K562 (cell line): ENCODE results near the gene ADGRG1. TPM values are rescaled to one million over a fixed set of nuclear protein-coding genes. Genes with fewer than 3 reads are reported as not detected.
A peak's percentile ranks its signal among the peaks of the same experiment; 100 is the strongest.

Source experiments
- ATAC-seq: fragments of 200-7000 bp; cut with Tn5 transposase; 3 replicates; pipeline ENCODE4 v1.9.1; 2020; ENCODE audit warnings: moderate library complexity
- BruUV-seq: library from RNA; stranded (reverse); fragments of 400-500 nt; replicated peaks from 2 replicates; lab custom pipeline; 2021; lab: Mats Ljungman, UMichigan
- CTCF ChIA-PET: fragments of 300-600 bp; formaldehyde crosslinking; extraction: SDS; loops from one replicate; lab custom pipeline; 2021; ENCODE audit warnings: low intra/inter-chr PET ratio; lab: Yijun Ruan, JAX
- POLR2A ChIA-PET: fragments of 300-600, 350-650 bp; sonication (Branson Sonifier 250); formaldehyde crosslinking; extraction: SDS; loops from one replicate; lab custom pipeline; 2021; ENCODE audit warnings: antibody characterized with exemption, inconsistent platforms; lab: Yijun Ruan, JAX
- DNase-seq, 4 experiments: peaks; one replicate each; pipeline versions ENCODE4 v3.0.0 to v3.0.0-alpha.2; 2011 to 2018; ENCODE audit warnings: low spot score in 3 of 4, mixed read lengths in 3 of 4; ENCODE audit errors: extremely low read depth in 1 of 4
- FAIRE-seq: peaks from 2 replicates; lab custom pipeline; 2011; peaks lifted over from hg19 to GRCh38; lab: Jason Lieb, UNC
- H2AFZ ChIP-seq: 2 replicates; pipeline ENCODE4 v1.6.0; 2011; ENCODE audit warnings: low read depth, low read length, control low read depth, inconsistent platforms
- H3K27ac ChIP-seq: fragments of 200-600 bp; 3 replicates; pipeline ENCODE4 v1.8.0; 2011; ENCODE audit warnings: low read depth, mild to moderate bottlenecking, control low read depth, inconsistent platforms, low read length, moderate library complexity, mixed read lengths; ENCODE audit errors: extremely low read depth
- H3K27me3 ChIP-seq, 2 experiments: fragments of 300-600 bp in 1 of 2; 2 replicates in 1 of 2; 3 replicates in 1 of 2; pipeline versions ENCODE4 v1.6.0 to v1.8.0; 2011; ENCODE audit warnings: inconsistent platforms in 2 of 2, low read length in 2 of 2, mild to moderate bottlenecking in 1 of 2, mixed read lengths in 1 of 2, moderate library complexity in 1 of 2; ENCODE audit not compliant: control insufficient read depth in 2 of 2, insufficient read depth in 2 of 2
- H3K36me3 ChIP-seq: fragments of 300-600 bp; 3 replicates; pipeline ENCODE4 v1.8.0; 2011; ENCODE audit warnings: mild to moderate bottlenecking, low read length, inconsistent platforms; ENCODE audit not compliant: control insufficient read depth, insufficient read depth
- H3K4me1 ChIP-seq, 2 experiments: fragments of 200-600 bp in 1 of 2; replicated peaks in 1 of 2; 2 replicates in 1 of 2; 3 replicates in 1 of 2; pipeline versions ENCODE4 v1.5.1 to v1.8.0; 2011; ENCODE audit warnings: inconsistent platforms in 2 of 2, low read length in 2 of 2, mild to moderate bottlenecking in 1 of 2, mixed read lengths in 1 of 2, moderate library complexity in 1 of 2; ENCODE audit not compliant: control insufficient read depth in 2 of 2, insufficient read depth in 2 of 2
- H3K4me2 ChIP-seq: 2 replicates; pipeline ENCODE4 v1.6.1; 2011; ENCODE audit warnings: low read length, control low read depth, inconsistent platforms, mixed read lengths; ENCODE audit not compliant: insufficient read depth
- H3K4me3 ChIP-seq: fragments of 200-600 bp; sonication (generic), shearing (Covaris generic); 2 replicates; pipeline ENCODE4 v1.5.1; 2016; ENCODE audit warnings: control low read depth, inconsistent platforms
- H3K79me2 ChIP-seq: fragments of 200-600 bp; 3 replicates; pipeline ENCODE4 v1.8.0; 2011; ENCODE audit warnings: low read length, inconsistent platforms; ENCODE audit not compliant: control insufficient read depth, insufficient read depth
- H3K9ac ChIP-seq, 2 experiments: 2 replicates each; pipeline versions ENCODE4 v1.6.0 to v1.6.1; 2011; ENCODE audit warnings: low read depth in 2 of 2, low read length in 2 of 2, control low read depth in 1 of 2, inconsistent platforms in 1 of 2, mild to moderate bottlenecking in 1 of 2, mixed read lengths in 1 of 2; ENCODE audit not compliant: insufficient read depth in 1 of 2
- H3K9me1 ChIP-seq: one replicate; pipeline ENCODE4 v1.6.0; 2011; ENCODE audit warnings: inconsistent platforms, mild to moderate bottlenecking, low read length, moderate library complexity; ENCODE audit not compliant: control insufficient read depth, insufficient read depth
- H3K9me3 ChIP-seq: replicated peaks from 2 replicates; pipeline ENCODE4 v1.5.1; 2011; ENCODE audit warnings: low read depth, low read length, inconsistent platforms; ENCODE audit not compliant: control insufficient read depth, insufficient read depth
- H4K20me1 ChIP-seq: replicated peaks from 2 replicates; pipeline ENCODE4 v1.6.1; 2011; ENCODE audit warnings: low read length, inconsistent platforms, mixed read lengths; ENCODE audit not compliant: control insufficient read depth, insufficient read depth
- ATF6 ChIP-seq: sonication (generic); formaldehyde crosslinking; IDR thresholded peaks from 2 replicates; pipeline ENCODE4 v1.4.0; 2020; ENCODE audit warnings: mild to moderate bottlenecking, missing genetic modification reagents
- BMI1 ChIP-seq: fragments of 150-350 bp; IDR thresholded peaks from 2 replicates; pipeline ENCODE4 v1.6.1; 2014; ENCODE audit warnings: low read length
- CBX5 ChIP-seq: IDR thresholded peaks from 2 replicates; pipeline ENCODE4 v1.6.1; 2014; ENCODE audit warnings: low read depth, borderline replicate concordance
- HBP1 ChIP-seq: fragments of 450-650 bp; formaldehyde crosslinking; IDR thresholded peaks from 2 replicates; pipeline ENCODE4 v1.4.0; 2022; ENCODE audit warnings: missing genetic modification characterization
- LCOR ChIP-seq: sonication (generic); formaldehyde crosslinking; IDR thresholded peaks from 2 replicates; pipeline ENCODE4 v1.8.0; 2022; ENCODE audit warnings: mild to moderate bottlenecking, missing genetic modification reagents
- NBN ChIP-seq: fragments of 450-650 bp; IDR thresholded peaks from 2 replicates; pipeline ENCODE4 v1.6.1; 2016; ENCODE audit warnings: low read depth, mild to moderate bottlenecking
- PHB ChIP-seq: fragments of 250-450 bp; sonication (Bioruptor Pico); IDR thresholded peaks from 2 replicates; pipeline ENCODE4 v1.5.0; 2021
- PHF8 ChIP-seq: fragments of 200-600 bp; sonication (generic); IDR thresholded peaks from 2 replicates; pipeline ENCODE4 v1.6.1; 2012; ENCODE audit warnings: mixed run types, mild to moderate bottlenecking, inconsistent platforms, low read length, moderate library complexity, borderline replicate concordance
- SMARCB1 ChIP-seq: IDR thresholded peaks from 2 replicates; pipeline ENCODE4 v1.6.1; 2011; ENCODE audit warnings: improper control_type of control experiment, low read depth; ENCODE audit not compliant: insufficient read length
- TARDBP ChIP-seq: fragments of 450-650 bp; IDR thresholded peaks from 2 replicates; pipeline ENCODE4 v1.6.1; 2016
- WGBS: fragments of 100-300 bp; shearing (Covaris generic); methylation state at CpG from one replicate; pipeline ENCODE4 v1.1.6; 2016; ENCODE audit warnings: low coverage, mixed read lengths; ENCODE audit not compliant: insufficient coverage; ENCODE audit errors: missing lambda C conversion rate; 5-methylcytosine and 5-hydroxymethylcytosine counted together
- in situ Hi-C: fragments of 300-500 bp; cut with MboI; formaldehyde crosslinking; loops from 4 replicates; pipeline ENCODE4 v1.15.0; 2018; ENCODE audit warnings: inconsistent platforms, mixed read lengths
- intact Hi-C: fragments of 100-400 bp; cut with micrococcal nuclease; formaldehyde crosslinking; loops from 2 replicates; pipeline ENCODE4 v1.14.2; 2022
- polyA plus RNA-seq, 8 experiments: library from polyadenylated mRNA; depleted of rRNA in 4 of 8; stranded (reverse) in 5 of 8; unstranded in 3 of 8; fragments of >200 nt; fragmentation: Nextera tagmentation in 2 of 8; fragmentation: Illumina TruSeq in 1 of 8; extraction: Ambion mirVana in 2 of 8; extraction: Trizol in 1 of 8; gene quantifications; 2 replicates each; pipeline versions ENCODE4 v1.2.1 to v1.2.3, GENCODE V29; 2011 to 2014; ENCODE audit warnings: inconsistent platforms in 1 of 8, missing spikeins in 1 of 8
- total RNA-seq, 7 experiments: library from RNA; depleted of rRNA in 6 of 7; stranded (reverse); fragments of >200 nt in 6 of 7; fragmentation: Illumina TruSeq in 2 of 7; extraction: Trizol in 2 of 7; gene quantifications; 2 replicates each; pipeline versions ENCODE4 v1.2.1 to v1.2.3, GENCODE V29; 2011 to 2021; ENCODE audit warnings: low replicate concordance in 1 of 7

The ADGRG1 gene
- total and polyA plus RNA-seq, 9 of the 15 experiments (the other 6 are each of a cell fraction or from before 2014, with no cell fraction given): 0.04 to 0.31 (median 0.16) TPM; not detected in 6

- TF ChIP-seq NBN: no peak
Measured at GRCh38 chr16:57677622-57678369, 49.4 kb downstream of the ADGRG1 start (continued).

GRCh38 chr16:57679016-57679415 is 50.6 kb downstream of the ADGRG1 start:
- Histone ChIP-seq H3K79me2 (no peaks in the 10 kb centered on the region), H4K20me1 (no peaks in the 10 kb centered on the region), H2AFZ (no peak overlapping the region), H3K4me2 (no peak overlapping the region), H3K27me3 (no peaks in the 10 kb centered on the region), H3K27ac (no peak overlapping the region), H3K9ac (peak overlapping the region in 1 of 2 experiments; percentile 43; a peak in 1 of 4 replicates), H3K9me1 (no peaks in the 10 kb centered on the region), H3K4me1 (peaks cover 24 to 44% of the 10 kb centered on the region in 2 experiments), H3K9me3 (no peaks in the 10 kb centered on the region), H3K4me3 (no peak overlapping the region), H3K36me3 (no peaks in the 10 kb centered on the region)
- no TSS peak for BruUV-seq
- DNase-seq: no peak
- TF ChIP-seq HBP1 (no peak), SMARCB1 (no peak), BMI1 (no peak), ATF6 (CRISPR knock-in tag) (no peak), CBX5 (no peak), PHB (CRISPR knock-in tag) (no peak), TARDBP (no peak), PHF8 (no peak), LCOR (CRISPR knock-in tag) (no peak)
- intact Hi-C loops: no loop called here
- POLR2A ChIA-PET: no interaction called here
- 69% methylated on average over 12 of the region's 12 CpGs for WGBS
- in situ Hi-C loops: no loop called here
- CTCF ChIA-PET: no interaction called here
- no peak for FAIRE-seq
- no peak for ATAC-seq
